OCI-LY7 (cell line): Measurements from ENCODE around the gene SH3PXD2A. TPM values are rescaled to one million over a fixed set of nuclear protein-coding genes. Genes with fewer than 3 reads are reported as not detected.
"Not testable (repeated sequence)": the region's sequence is repeated elsewhere in the genome, so short reads cannot be mapped to it uniquely, and the experiment has no call there.

Source experiments
- BruUV-seq: library from RNA; stranded (reverse); fragments of 400-500 nt; replicated peaks from 2 replicates; lab custom pipeline; 2021; lab: Mats Ljungman, UMichigan
- CTCF ChIA-PET: fragments of 300-600 bp; sonication (Branson Sonifier 250); formaldehyde crosslinking; loops from one replicate; lab custom pipeline; 2022; ENCODE audit warnings: antibody characterized with exemption; ENCODE audit not compliant: unreplicated experiment; lab: Charles Lee
- POLR2A ChIA-PET: fragments of 300-600 bp; sonication (Branson Sonifier 250); formaldehyde crosslinking; loops from one replicate; lab custom pipeline; 2022; ENCODE audit warnings: antibody characterized with exemption; lab: Charles Lee
- DNase-seq: peaks from one replicate; pipeline ENCODE4 v3.0.0-alpha.2; 2015; ENCODE audit warnings: low spot score
- H2AFZ ChIP-seq: fragments of 200-600 bp; sonication (generic), shearing (Covaris generic); 2 replicates; pipeline ENCODE4 v1.6.1; 2014; ENCODE audit warnings: mild to moderate bottlenecking, antibody characterized with exemption, low read length, moderate library complexity
- H3K27ac ChIP-seq: fragments of 200-600 bp; sonication (generic); 2 replicates; pipeline ENCODE4 v1.5.1; 2014; ENCODE audit warnings: mixed run types, low read depth, mild to moderate bottlenecking, moderate library complexity, low read length, inconsistent platforms; ENCODE audit not compliant: poor library complexity, severe bottlenecking
- H3K36me3 ChIP-seq: fragments of 200-600 bp; sonication (generic); 2 replicates; pipeline ENCODE4 v1.6.1; 2014; ENCODE audit warnings: mild to moderate bottlenecking, antibody characterized with exemption, low read length, moderate library complexity, mixed read lengths; ENCODE audit not compliant: insufficient read depth
- H3K4me1 ChIP-seq: fragments of 200-600 bp; sonication (generic); 2 replicates; pipeline ENCODE4 v1.5.1; 2014; ENCODE audit warnings: mild to moderate bottlenecking, low read length; ENCODE audit not compliant: insufficient read depth, poor library complexity, severe bottlenecking
- H3K4me2 ChIP-seq: fragments of 200-600 bp; sonication (generic); 2 replicates; pipeline ENCODE4 v1.6.1; 2014; ENCODE audit warnings: mild to moderate bottlenecking, low read length
- H3K4me3 ChIP-seq: fragments of 200-600 bp; sonication (generic); 2 replicates; pipeline ENCODE4 v1.5.1; 2014; ENCODE audit warnings: mild to moderate bottlenecking, low read depth, low read length; ENCODE audit not compliant: poor library complexity, severe bottlenecking
- H3K79me2 ChIP-seq: fragments of 200-600 bp; sonication (generic); 2 replicates; pipeline ENCODE4 v1.6.1; 2016; ENCODE audit warnings: low read depth, mild to moderate bottlenecking, low read length, moderate library complexity, mixed read lengths; ENCODE audit not compliant: insufficient read depth
- H3K9me2 ChIP-seq: fragments of 200-600 bp; sonication (generic); 2 replicates; pipeline ENCODE4 v1.6.1; 2016; ENCODE audit warnings: mild to moderate bottlenecking, low read length, mixed read lengths; ENCODE audit not compliant: insufficient read depth
- H3K9me3 ChIP-seq: fragments of 200-600 bp; sonication (generic); 2 replicates; pipeline ENCODE4 v1.6.1; 2014; ENCODE audit warnings: mild to moderate bottlenecking, mixed run types, low read length, mixed read lengths
- H4K20me1 ChIP-seq: fragments of 200-600 bp; sonication (generic); 2 replicates; pipeline ENCODE4 v1.6.1; 2014; ENCODE audit warnings: mild to moderate bottlenecking, antibody characterized with exemption, low read length, moderate library complexity, mixed read lengths; ENCODE audit not compliant: insufficient read depth
- CTCF ChIP-seq: fragments of 200-600 bp; sonication (generic); conservative IDR thresholded peaks from 2 replicates; pipeline ENCODE4 v1.5.1; 2014; ENCODE audit warnings: mild to moderate bottlenecking, antibody characterized with exemption, low read length, moderate library complexity, mixed read lengths
- EZH2phosphoT487 ChIP-seq: fragments of 200-600 bp; sonication (generic); IDR thresholded peaks from 2 replicates; pipeline ENCODE4 v1.6.1; 2018; ENCODE audit warnings: low read depth, borderline replicate concordance, mild to moderate bottlenecking, mixed run types, antibody characterized with exemption, low read length, moderate library complexity, mixed read lengths
- intact Hi-C: fragments of 100-400 bp; cut with micrococcal nuclease; formaldehyde crosslinking; loops from one replicate; pipeline ENCODE4 v1.10.0; 2022; ENCODE audit not compliant: unreplicated experiment
- total RNA-seq, 2 experiments: library from RNA; depleted of rRNA in 1 of 2; stranded (reverse); fragments of >200 nt in 1 of 2; shearing (Covaris generic) in 1 of 2; gene quantifications; 2 replicates each; pipeline ENCODE4 v1.2.3, GENCODE V29; 2014 to 2022

The SH3PXD2A gene
- total RNA-seq, 2 experiments from 2014 or later: 0.85 to 5.9 TPM

GRCh38 chr10:103762916-103763315 lies 92.5 kb downstream of the SH3PXD2A start:
- peak overlapping the region; percentile 72 for H3K4me2 ChIP-seq
- TF ChIP-seq CTCF (no peak), EZH2phosphoT487 (no peak)
- intact Hi-C loops: no loop called here

GRCh38 chr10:103762162-103762561 lies 93.2 kb downstream of the SH3PXD2A start:
- H3K27ac ChIP-seq: no peak overlapping the region
- no peaks in the 10 kb centered on the region for H4K20me1 ChIP-seq
- no peak overlapping the region for H3K4me2 ChIP-seq
- no peaks in the 10 kb centered on the region for H3K9me2 ChIP-seq
- no peak for TF ChIP-seq CTCF
- TF ChIP-seq EZH2phosphoT487: no peak
- ChIA-PET POLR2A (no interaction called here), CTCF (no interaction called here)
- peaks cover 42% of the 10 kb centered on the region for H3K4me1 ChIP-seq
- no peak for DNase-seq
- no peaks in the 10 kb centered on the region for H3K79me2 ChIP-seq
- no peak overlapping the region for H3K4me3 ChIP-seq
- no peaks in the 10 kb centered on the region for H3K9me3 ChIP-seq
- H3K36me3 ChIP-seq: no peaks in the 10 kb centered on the region
- intact Hi-C loops: no loop called here
- BruUV-seq: no TSS peak
- no peak overlapping the region for H2AFZ ChIP-seq

More at GRCh38 chr10:103762916-103763315, 92.5 kb downstream of the SH3PXD2A start:
- no peaks in the 10 kb centered on the region for H3K36me3 ChIP-seq
- no peaks in the 10 kb centered on the region for H3K9me2 ChIP-seq
- no TSS peak for BruUV-seq
- H4K20me1 ChIP-seq: no peaks in the 10 kb centered on the region
- H3K79me2 ChIP-seq: no peaks in the 10 kb centered on the region
- no peak for DNase-seq
- peak overlapping the region; percentile 96; the same call in 1 of the 2 replicates for H2AFZ ChIP-seq
- H3K9me3 ChIP-seq: no peaks in the 10 kb centered on the region
- peak overlapping the region; percentile 57 for H3K27ac ChIP-seq
- peak overlapping the region; percentile 47 for H3K4me3 ChIP-seq
- CTCF ChIA-PET: no interaction called here
- peaks cover 42% of the 10 kb centered on the region for H3K4me1 ChIP-seq
- POLR2A ChIA-PET: interaction anchor here (0.6 kb wide), 1 partner anchor 11 kb away, joined by 3 read pairs; no protein-coding TSS in a partner anchor

GRCh38 chr10:103761075-103761920 lies 94.1 kb downstream of the SH3PXD2A start:
- no peaks in the 10 kb centered on the region for H3K9me3 ChIP-seq
- no peaks in the 10 kb centered on the region for H4K20me1 ChIP-seq
- no peak overlapping the region for H3K27ac ChIP-seq
- no peak overlapping the region for H3K4me3 ChIP-seq
- ChIA-PET POLR2A (no interaction called here), CTCF (no interaction called here)
- no peak for DNase-seq
- TF ChIP-seq CTCF (no peak), EZH2phosphoT487 (no peak)
- intact Hi-C loops: no loop called here
- H3K79me2 ChIP-seq: no peaks in the 10 kb centered on the region
- no TSS peak for BruUV-seq
- H2AFZ ChIP-seq: no peak overlapping the region
- H3K4me2 ChIP-seq: no peak overlapping the region
- no peaks in the 10 kb centered on the region for H3K9me2 ChIP-seq
- peaks cover 42% of the 10 kb centered on the region for H3K4me1 ChIP-seq
- no peaks in the 10 kb centered on the region for H3K36me3 ChIP-seq

GRCh38 chr10:103760233-103760632 lies 95.1 kb downstream of the SH3PXD2A start:
- H3K4me3 ChIP-seq, H3K36me3 ChIP-seq, CTCF ChIA-PET, H4K20me1 ChIP-seq, BruUV-seq, H3K79me2 ChIP-seq, H2AFZ ChIP-seq, H3K27ac ChIP-seq, intact Hi-C loops, H3K4me2 ChIP-seq, H3K9me2 ChIP-seq, H3K9me3 ChIP-seq, DNase-seq, POLR2A ChIA-PET: not testable (repeated sequence)
- H3K4me1 ChIP-seq: peaks cover 38% of the 10 kb centered on the region
